Karpas-422 (cell line): ENCODE results near the gene RPS27. TPM values are rescaled to one million over a fixed set of nuclear protein-coding genes. Genes with fewer than 3 reads are reported as not detected.

Experiments
- DNase-seq: peaks from one replicate; pipeline ENCODE4 v3.0.0-alpha.2; 2015
- H2AFZ ChIP-seq: fragments of 200-600 bp; sonication (generic); 2 replicates; pipeline ENCODE4 v1.6.1; 2014; ENCODE audit warnings: antibody characterized with exemption, low read length, mixed read lengths
- H3K27ac ChIP-seq: fragments of 200-600 bp; sonication (generic); 2 replicates; pipeline ENCODE4 v1.5.1; 2014; ENCODE audit warnings: mild to moderate bottlenecking, low read length, moderate library complexity
- H3K27me3 ChIP-seq: fragments of 200-600 bp; sonication (generic); 2 replicates; pipeline ENCODE4 v1.6.1; 2014; ENCODE audit warnings: low read length, mixed read lengths
- H3K36me3 ChIP-seq: fragments of 200-600 bp; sonication (generic); 2 replicates; pipeline ENCODE4 v1.6.1; 2014; ENCODE audit warnings: low read length, mixed read lengths; ENCODE audit not compliant: insufficient read depth
- H3K4me1 ChIP-seq: fragments of 200-600 bp; sonication (generic); 2 replicates; pipeline ENCODE4 v1.6.1; 2014; ENCODE audit warnings: mild to moderate bottlenecking, low read length, mixed read lengths
- H3K4me2 ChIP-seq: fragments of 200-600 bp; sonication (generic); 2 replicates; pipeline ENCODE4 v1.6.1; 2014; ENCODE audit warnings: low read length, low read depth, mild to moderate bottlenecking; ENCODE audit not compliant: poor library complexity, severe bottlenecking
- H3K4me3 ChIP-seq: fragments of 200-600 bp; sonication (generic); 2 replicates; pipeline ENCODE4 v1.5.1; 2014; ENCODE audit warnings: mild to moderate bottlenecking, antibody characterized with exemption, low read length, mixed read lengths
- H3K79me2 ChIP-seq: fragments of 200-600 bp; sonication (generic); 2 replicates; pipeline ENCODE4 v1.6.1; 2014; ENCODE audit warnings: mild to moderate bottlenecking, low read length, mixed read lengths
- H3K9ac ChIP-seq: fragments of 200-600 bp; sonication (generic); 2 replicates; pipeline ENCODE4 v1.6.0; 2014; ENCODE audit warnings: low read length
- H3K9me2 ChIP-seq: fragments of 200-600 bp; sonication (generic), shearing (Covaris generic); replicated peaks from 2 replicates; pipeline ENCODE4 v1.6.0; 2014; ENCODE audit warnings: mild to moderate bottlenecking, low read length, moderate library complexity; ENCODE audit not compliant: insufficient read depth
- H3K9me3 ChIP-seq: fragments of 300-700, 200-600 bp; sonication (generic); 2 replicates; pipeline ENCODE4 v1.6.1; 2014; ENCODE audit warnings: low read length, mixed read lengths
- H4K20me1 ChIP-seq: fragments of 200-600 bp; sonication (generic); 2 replicates; pipeline ENCODE4 v1.6.1; 2014; ENCODE audit warnings: mild to moderate bottlenecking, antibody characterized with exemption, low read length, low read depth; ENCODE audit not compliant: insufficient read depth
- total RNA-seq: library from RNA; depleted of rRNA; stranded (reverse); fragments of >200 nt; shearing (Covaris generic); gene quantifications from 2 replicates; pipeline ENCODE4 v1.2.3, GENCODE V29; 2014; ENCODE audit warnings: low replicate concordance

The RPS27 gene
- total RNA-seq, 1 experiment from 2014 or later: 8,421 TPM

DNA sequence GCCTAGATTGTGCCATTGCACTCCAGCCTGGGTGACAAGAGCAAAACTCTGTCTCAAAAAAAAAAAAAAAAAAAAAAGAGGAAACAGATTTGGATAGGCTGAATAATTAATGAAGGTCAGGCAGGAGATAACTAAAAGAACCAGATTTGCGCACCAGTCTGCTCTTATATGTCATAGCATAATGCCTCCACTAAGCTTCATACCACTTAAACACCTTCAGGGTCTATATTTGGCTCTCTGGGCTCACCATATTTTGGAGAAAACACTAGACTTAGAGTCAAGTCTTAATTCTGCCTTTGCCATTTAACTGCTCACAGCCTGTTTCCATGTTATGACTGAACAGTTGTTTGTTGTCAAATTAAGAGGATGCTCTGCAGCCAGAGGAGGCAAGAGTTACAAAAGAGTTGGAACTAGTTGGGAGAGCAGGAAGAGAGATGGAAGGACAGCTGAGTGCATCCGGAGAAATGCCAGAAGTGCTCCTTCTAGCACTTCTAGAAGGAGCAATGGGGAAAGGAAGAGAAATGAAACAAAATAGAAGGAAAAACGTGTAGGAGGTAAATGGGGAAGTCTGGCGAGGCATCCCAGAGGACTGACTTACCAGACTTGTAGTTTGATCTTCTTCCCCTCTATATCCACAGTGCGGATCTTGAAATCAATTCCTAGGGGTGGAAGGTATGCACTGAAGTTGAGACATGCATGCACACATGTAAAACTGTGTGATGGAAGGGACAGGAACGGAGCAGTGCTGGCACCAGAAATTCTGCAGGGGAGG is 6.3 kb upstream of the RPS27 start:
- DNase-seq: peak; percentile 64
- H3K9me2 ChIP-seq: no peaks in the 10 kb centered on the region
- no peak overlapping the region for H3K27ac ChIP-seq
- 0 out of 2 replicates have a peak overlapping the region, but pooled peaks have one; percentile 71 for H3K9ac ChIP-seq
- no peak overlapping the region for H2AFZ ChIP-seq
- H3K4me1 ChIP-seq: peaks cover 33% of the 10 kb centered on the region
- H3K27me3 ChIP-seq: no peaks in the 10 kb centered on the region
- no peaks in the 10 kb centered on the region for H3K79me2 ChIP-seq
- no peaks in the 10 kb centered on the region for H3K36me3 ChIP-seq
- no peaks in the 10 kb centered on the region for H4K20me1 ChIP-seq
- H3K4me2 ChIP-seq: peak overlapping the region; percentile 84
- H3K9me3 ChIP-seq: no peaks in the 10 kb centered on the region
- no peak overlapping the region for H3K4me3 ChIP-seq

DNA sequence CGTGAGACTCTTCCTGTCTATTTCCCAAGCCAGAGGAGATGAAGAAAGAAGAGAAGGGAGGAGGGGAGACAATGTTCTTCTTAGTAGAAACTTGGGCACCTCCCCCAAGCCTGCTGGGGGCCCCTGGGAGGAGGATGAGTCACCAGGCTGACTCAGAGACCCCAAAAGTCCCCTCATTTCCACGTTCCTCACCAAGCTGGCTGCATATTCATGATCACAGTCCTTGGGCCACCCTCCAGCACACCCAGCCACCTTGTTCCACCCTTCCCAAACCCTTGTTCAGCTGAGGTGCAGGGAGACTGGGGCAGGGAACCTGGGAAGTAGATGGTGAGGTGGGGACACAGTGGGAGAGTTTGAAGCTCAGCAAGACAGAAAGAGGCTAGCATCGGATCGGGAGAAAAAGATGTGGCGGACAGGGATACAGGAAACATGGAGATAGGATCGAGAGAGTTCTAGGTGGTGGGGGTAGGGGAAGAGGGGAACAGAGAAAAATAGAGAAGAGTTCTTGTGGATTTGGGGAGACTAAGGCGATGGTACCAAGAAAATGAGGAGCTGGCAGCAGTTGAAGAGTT is 5.1 kb upstream of the RPS27 start:
- Histone ChIP-seq H3K27ac (peak overlapping the region; percentile 54; the same call in 1 of the 2 replicates), H2AFZ (0 out of 2 replicates have a peak overlapping the region, but pooled peaks have one; percentile 0), H3K4me1 (peaks cover 39% of the 10 kb centered on the region), H3K36me3 (no peaks in the 10 kb centered on the region), H3K27me3 (no peaks in the 10 kb centered on the region), H3K9ac (peak overlapping the region; percentile 71), H3K4me3 (peak overlapping the region; percentile 62), H3K9me3 (no peaks in the 10 kb centered on the region), H4K20me1 (no peaks in the 10 kb centered on the region), H3K4me2 (peak overlapping the region; percentile 84), H3K79me2 (no peaks in the 10 kb centered on the region), H3K9me2 (no peaks in the 10 kb centered on the region)
- DNase-seq: no peak

DNA sequence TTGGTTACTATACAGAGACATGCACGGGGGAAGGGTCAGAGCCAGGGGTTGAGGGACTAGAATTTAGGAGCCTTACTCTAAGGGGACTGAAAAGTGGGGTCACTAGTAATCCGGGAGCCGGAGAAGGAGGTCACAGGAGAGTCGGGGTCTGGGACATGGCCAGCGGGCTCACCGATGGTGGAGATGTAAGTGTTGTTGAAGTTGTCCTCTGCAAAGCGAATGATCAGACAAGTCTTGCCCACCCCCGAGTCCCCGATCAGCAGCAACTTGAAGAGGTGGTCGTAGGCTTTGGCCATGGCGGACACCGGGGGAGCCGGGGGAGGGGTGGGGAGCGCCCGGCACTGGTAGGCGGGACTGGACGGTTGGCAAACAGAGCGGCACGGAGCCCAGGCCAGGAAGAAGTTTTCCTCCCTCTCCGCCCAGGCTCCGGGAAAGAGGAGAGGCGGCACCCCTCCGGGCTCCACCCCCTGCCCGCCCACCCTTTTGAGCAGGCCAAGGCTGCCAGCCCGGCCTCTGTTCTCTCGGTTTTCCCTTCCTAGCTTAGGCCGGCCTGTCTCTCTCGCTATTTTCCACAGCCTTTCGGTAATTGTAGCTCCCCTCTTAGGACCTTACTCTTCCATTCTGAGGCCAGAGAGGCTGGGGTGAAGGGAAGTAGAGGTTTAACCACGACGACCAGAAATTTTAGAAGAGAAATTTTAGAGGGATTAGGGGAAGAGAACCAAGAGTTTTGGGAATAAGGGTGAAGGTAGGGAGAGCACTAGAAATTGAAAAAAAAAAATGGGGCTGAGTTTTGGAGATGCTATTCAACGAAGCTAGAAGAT is 4.4 kb upstream of the RPS27 start, which contains the start of gene RAB13:
Gene RAB13 (minus strand): TSS at position 399 of the 821 bp plus-strand sequence. CDS start 103 bp downstream, at position 296.
- Histone ChIP-seq H3K36me3 (peaks cover 3% of the 10 kb centered on the region), H4K20me1 (no peaks in the 10 kb centered on the region; the same call in 1 of the 2 replicates), H2AFZ (peak within 1 kb of the TSS; percentile 90; the same call in 1 of the 2 replicates), H3K9ac (peak within 1 kb of the TSS; percentile 71), H3K9me2 (no peaks in the 10 kb centered on the region), H3K27me3 (no peaks in the 10 kb centered on the region), H3K4me2 (peak within 1 kb of the TSS; percentile 84), H3K27ac (peak within 1 kb of the TSS; percentile 63), H3K4me3 (peak within 1 kb of the TSS; percentile 62), H3K9me3 (no peaks in the 10 kb centered on the region), H3K4me1 (peaks cover 39% of the 10 kb centered on the region), H3K79me2 (peaks cover 5% of the 10 kb centered on the region)
- DNase-seq: peak; percentile 72

DNA sequence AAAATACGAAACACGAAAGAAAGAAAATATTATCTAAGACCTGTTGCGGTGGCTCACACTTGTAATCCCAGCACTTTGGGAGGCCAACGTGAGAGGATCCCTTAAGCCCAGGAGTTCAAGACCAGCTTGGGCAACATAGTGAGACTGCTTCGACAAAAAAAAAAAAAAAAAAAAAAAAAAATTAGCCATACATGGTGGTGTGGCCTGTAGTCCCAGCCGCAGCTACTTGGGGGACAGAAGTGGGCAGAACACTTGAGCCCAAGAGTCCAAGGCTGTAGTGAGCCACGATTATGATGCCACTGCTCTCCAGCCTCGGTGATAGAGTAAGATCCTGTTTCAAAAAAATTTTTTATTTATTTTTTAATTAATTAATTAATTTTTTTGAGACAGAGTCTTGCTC is 2.9 kb upstream of the RPS27 start:
- Histone ChIP-seq H3K27ac (peak overlapping the region; percentile 48; the same call in 1 of the 2 replicates), H3K4me2 (peak overlapping the region; percentile 84)

DNA sequence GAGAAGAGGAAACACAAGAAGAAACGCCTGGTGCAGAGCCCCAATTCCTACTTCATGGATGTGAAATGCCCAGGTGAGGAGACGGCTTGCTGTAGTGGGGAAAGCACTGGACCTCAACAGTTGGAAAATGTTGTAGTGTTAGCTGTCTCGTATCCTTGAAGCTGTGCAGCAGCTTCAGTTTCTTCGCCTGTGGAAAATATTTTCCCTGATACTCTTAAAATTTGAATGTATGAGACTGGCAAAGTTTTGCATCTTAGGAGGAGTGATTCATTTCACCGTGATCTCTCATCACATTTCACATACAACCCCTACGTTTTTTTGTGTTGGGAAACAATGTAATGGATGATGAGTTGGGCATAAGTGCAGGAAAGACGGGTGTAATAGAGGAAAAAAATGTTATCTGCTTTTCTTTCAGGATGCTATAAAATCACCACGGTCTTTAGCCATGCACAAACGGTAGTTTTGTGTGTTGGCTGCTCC is 629 bp downstream of the RPS27 start:
- no peaks in the 10 kb centered on the region for H3K9me2 ChIP-seq
- peak overlapping the region; percentile 76 for H3K4me2 ChIP-seq
- peaks cover 22% of the 10 kb centered on the region for H3K36me3 ChIP-seq
- H3K27ac ChIP-seq: peak overlapping the region; percentile 60
- H3K4me3 ChIP-seq: peak overlapping the region; percentile 78
- peak overlapping the region; percentile 90 for H3K9ac ChIP-seq
- H3K4me1 ChIP-seq: peaks cover 34% of the 10 kb centered on the region
- H3K27me3 ChIP-seq: no peaks in the 10 kb centered on the region
- peaks cover 15% of the 10 kb centered on the region for H3K79me2 ChIP-seq
- peaks cover 13% of the 10 kb centered on the region for H4K20me1 ChIP-seq
- peak; percentile 44 for DNase-seq
- H2AFZ ChIP-seq: no peak overlapping the region
- no peaks in the 10 kb centered on the region for H3K9me3 ChIP-seq

More for the DNA sequence above, 2.9 kb upstream of the RPS27 start:
- Histone ChIP-seq H3K79me2 (peaks cover 15% of the 10 kb centered on the region), H3K9ac (peak overlapping the region; percentile 14; the same call in 1 of the 2 replicates), H3K9me2 (no peaks in the 10 kb centered on the region), H3K9me3 (no peaks in the 10 kb centered on the region), H3K4me1 (peaks cover 51% of the 10 kb centered on the region), H3K4me3 (no peak overlapping the region), H3K27me3 (no peaks in the 10 kb centered on the region), H2AFZ (no peak overlapping the region), H3K36me3 (peaks cover 17% of the 10 kb centered on the region), H4K20me1 (peaks cover 10% of the 10 kb centered on the region)
- no peak for DNase-seq

DNA sequence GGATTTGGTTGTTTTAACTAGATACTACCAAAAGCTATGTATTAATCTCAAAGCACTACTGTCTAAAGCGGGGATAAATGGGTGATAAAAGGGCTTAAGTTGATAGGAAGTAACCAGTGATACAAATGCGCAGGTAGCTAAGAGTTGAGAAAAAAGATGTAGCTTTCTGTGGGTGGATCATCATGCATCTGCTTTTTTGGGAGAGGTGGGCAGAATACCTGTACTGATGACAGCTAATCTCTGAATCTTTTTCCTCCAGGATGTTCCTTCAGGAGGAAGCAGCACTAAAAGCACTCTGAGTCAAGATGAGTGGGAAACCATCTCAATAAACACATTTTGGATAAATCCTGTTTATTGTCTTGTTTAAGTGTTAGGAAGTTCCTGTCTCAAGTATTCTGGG is 1.2 kb downstream of the RPS27 start:
- Histone ChIP-seq H3K4me3 (peak overlapping the region; percentile 78), H3K9me2 (no peaks in the 10 kb centered on the region), H3K36me3 (peaks cover 22% of the 10 kb centered on the region), H3K4me2 (peak overlapping the region; percentile 76), H3K27ac (peak overlapping the region; percentile 60), H3K9ac (peak overlapping the region; percentile 90), H3K9me3 (no peaks in the 10 kb centered on the region), H4K20me1 (peaks cover 13% of the 10 kb centered on the region), H3K27me3 (no peaks in the 10 kb centered on the region), H2AFZ (no peak overlapping the region), H3K79me2 (peaks cover 15% of the 10 kb centered on the region), H3K4me1 (peaks cover 30% of the 10 kb centered on the region)
- no peak for DNase-seq

DNA sequence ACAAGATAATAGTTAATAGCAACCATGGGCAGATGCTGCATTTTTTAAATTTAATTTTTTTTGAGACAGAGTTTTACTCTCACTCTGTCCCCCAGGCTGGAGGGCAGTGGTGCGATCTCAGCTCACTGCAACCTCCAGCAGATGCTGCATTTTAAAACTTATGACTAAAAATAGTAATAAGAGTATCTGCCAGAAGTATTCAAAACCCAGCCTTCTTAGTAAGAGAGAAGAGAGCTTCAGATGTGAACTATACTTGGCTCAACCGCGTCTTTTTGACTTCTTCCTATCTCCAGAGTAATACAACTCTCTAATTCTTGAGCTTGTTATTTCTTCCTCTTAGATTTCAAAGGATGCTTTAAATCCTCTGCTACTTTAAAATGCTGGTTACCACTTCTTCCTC is 4.6 kb downstream of the RPS27 start:
- DNase-seq: peak; percentile 53
- peaks cover 22% of the 10 kb centered on the region for H3K36me3 ChIP-seq

More for the DNA sequence above, 4.6 kb downstream of the RPS27 start:
- Histone ChIP-seq H3K27me3 (no peaks in the 10 kb centered on the region), H3K4me2 (no peak overlapping the region), H3K9me2 (no peaks in the 10 kb centered on the region), H3K9me3 (no peaks in the 10 kb centered on the region), H4K20me1 (peaks cover 13% of the 10 kb centered on the region), H3K4me3 (no peak overlapping the region), H3K9ac (no peak overlapping the region), H2AFZ (no peak overlapping the region), H3K79me2 (peaks cover 15% of the 10 kb centered on the region), H3K4me1 (peaks cover 18% of the 10 kb centered on the region), H3K27ac (no peak overlapping the region)
